K562 (cell line): ENCODE data around the gene SPEG. TPM values are rescaled to one million over a fixed set of nuclear protein-coding genes. Genes with fewer than 3 reads are reported as not detected.

Experiments
- ATAC-seq: fragments of 200-7000 bp; cut with Tn5 transposase; 3 replicates; pipeline ENCODE4 v1.9.1; 2020; ENCODE audit warnings: moderate library complexity
- BruUV-seq: library from RNA; stranded (reverse); fragments of 400-500 nt; replicated peaks from 2 replicates; lab custom pipeline; 2021; lab: Mats Ljungman, UMichigan
- CTCF ChIA-PET: fragments of 300-600 bp; formaldehyde crosslinking; extraction: SDS; loops from one replicate; lab custom pipeline; 2021; ENCODE audit warnings: low intra/inter-chr PET ratio; lab: Yijun Ruan, JAX
- POLR2A ChIA-PET: fragments of 300-600, 350-650 bp; sonication (Branson Sonifier 250); formaldehyde crosslinking; extraction: SDS; loops from one replicate; lab custom pipeline; 2021; ENCODE audit warnings: antibody characterized with exemption, inconsistent platforms; lab: Yijun Ruan, JAX
- DNase-seq, 4 experiments: peaks; one replicate each; pipeline versions ENCODE4 v3.0.0 to v3.0.0-alpha.2; 2011 to 2018; ENCODE audit warnings: low spot score in 3 of 4, mixed read lengths in 3 of 4; ENCODE audit errors: extremely low read depth in 1 of 4
- FAIRE-seq: peaks from 2 replicates; lab custom pipeline; 2011; peaks lifted over from hg19 to GRCh38; lab: Jason Lieb, UNC
- H2AFZ ChIP-seq: 2 replicates; pipeline ENCODE4 v1.6.0; 2011; ENCODE audit warnings: low read depth, low read length, control low read depth, inconsistent platforms
- H3K27ac ChIP-seq: fragments of 200-600 bp; 3 replicates; pipeline ENCODE4 v1.8.0; 2011; ENCODE audit warnings: low read depth, mild to moderate bottlenecking, control low read depth, inconsistent platforms, low read length, moderate library complexity, mixed read lengths; ENCODE audit errors: extremely low read depth
- H3K27me3 ChIP-seq, 2 experiments: fragments of 300-600 bp in 1 of 2; 2 replicates in 1 of 2; 3 replicates in 1 of 2; pipeline versions ENCODE4 v1.6.0 to v1.8.0; 2011; ENCODE audit warnings: inconsistent platforms in 2 of 2, low read length in 2 of 2, mild to moderate bottlenecking in 1 of 2, mixed read lengths in 1 of 2, moderate library complexity in 1 of 2; ENCODE audit not compliant: control insufficient read depth in 2 of 2, insufficient read depth in 2 of 2
- H3K36me3 ChIP-seq: fragments of 300-600 bp; 3 replicates; pipeline ENCODE4 v1.8.0; 2011; ENCODE audit warnings: mild to moderate bottlenecking, low read length, inconsistent platforms; ENCODE audit not compliant: control insufficient read depth, insufficient read depth
- H3K4me1 ChIP-seq, 2 experiments: fragments of 200-600 bp in 1 of 2; replicated peaks in 1 of 2; 2 replicates in 1 of 2; 3 replicates in 1 of 2; pipeline versions ENCODE4 v1.5.1 to v1.8.0; 2011; ENCODE audit warnings: inconsistent platforms in 2 of 2, low read length in 2 of 2, mild to moderate bottlenecking in 1 of 2, mixed read lengths in 1 of 2, moderate library complexity in 1 of 2; ENCODE audit not compliant: control insufficient read depth in 2 of 2, insufficient read depth in 2 of 2
- H3K4me2 ChIP-seq: 2 replicates; pipeline ENCODE4 v1.6.1; 2011; ENCODE audit warnings: low read length, control low read depth, inconsistent platforms, mixed read lengths; ENCODE audit not compliant: insufficient read depth
- H3K4me3 ChIP-seq: fragments of 200-600 bp; sonication (generic), shearing (Covaris generic); 2 replicates; pipeline ENCODE4 v1.5.1; 2016; ENCODE audit warnings: control low read depth, inconsistent platforms
- H3K79me2 ChIP-seq: fragments of 200-600 bp; 3 replicates; pipeline ENCODE4 v1.8.0; 2011; ENCODE audit warnings: low read length, inconsistent platforms; ENCODE audit not compliant: control insufficient read depth, insufficient read depth
- H3K9ac ChIP-seq, 2 experiments: 2 replicates each; pipeline versions ENCODE4 v1.6.0 to v1.6.1; 2011; ENCODE audit warnings: low read depth in 2 of 2, low read length in 2 of 2, control low read depth in 1 of 2, inconsistent platforms in 1 of 2, mild to moderate bottlenecking in 1 of 2, mixed read lengths in 1 of 2; ENCODE audit not compliant: insufficient read depth in 1 of 2
- H3K9me1 ChIP-seq: one replicate; pipeline ENCODE4 v1.6.0; 2011; ENCODE audit warnings: inconsistent platforms, mild to moderate bottlenecking, low read length, moderate library complexity; ENCODE audit not compliant: control insufficient read depth, insufficient read depth
- H3K9me3 ChIP-seq: replicated peaks from 2 replicates; pipeline ENCODE4 v1.5.1; 2011; ENCODE audit warnings: low read depth, low read length, inconsistent platforms; ENCODE audit not compliant: control insufficient read depth, insufficient read depth
- H4K20me1 ChIP-seq: replicated peaks from 2 replicates; pipeline ENCODE4 v1.6.1; 2011; ENCODE audit warnings: low read length, inconsistent platforms, mixed read lengths; ENCODE audit not compliant: control insufficient read depth, insufficient read depth
- ARID1B ChIP-seq: fragments of 450-650 bp; IDR thresholded peaks from 2 replicates; pipeline ENCODE4 v1.6.1; 2016; ENCODE audit warnings: antibody characterized with exemption, mild to moderate bottlenecking, inconsistent platforms
- BACH1 ChIP-seq: fragments of 200-800 bp; sonication (Bioruptor generic); IDR thresholded peaks from 2 replicates; pipeline ENCODE4 v1.6.1; 2016; ENCODE audit warnings: missing genetic modification characterization, missing compliant biosample characterization
- BRD4 ChIP-seq: fragments of 200-600 bp; sonication (generic); IDR thresholded peaks from 2 replicates; pipeline ENCODE4 v1.6.1; 2017; ENCODE audit warnings: inconsistent platforms
- CBX8 ChIP-seq: fragments of 200-600 bp; sonication (generic); IDR thresholded peaks from 2 replicates; pipeline ENCODE4 v1.6.1; 2012; ENCODE audit warnings: borderline replicate concordance, mixed run types, low read depth, mild to moderate bottlenecking, moderate library complexity, mixed read lengths, low read length, control low read depth, inconsistent platforms; ENCODE audit not compliant: poor library complexity, severe bottlenecking; ENCODE audit errors: extremely low read depth
- CCAR2 ChIP-seq: fragments of 200-400 bp; formaldehyde crosslinking; IDR thresholded peaks from 2 replicates; pipeline ENCODE4 v1.6.1; 2017; ENCODE audit warnings: mild to moderate bottlenecking, low read depth, low read length
- ETS2 ChIP-seq: IDR thresholded peaks from 2 replicates; pipeline ENCODE4 v1.6.1; 2016; ENCODE audit warnings: borderline replicate concordance, missing genetic modification characterization, mild to moderate bottlenecking, moderate library complexity, missing compliant biosample characterization; ENCODE audit not compliant: poor library complexity, severe bottlenecking
- FOXP1 ChIP-seq: sonication (generic); formaldehyde crosslinking; IDR thresholded peaks from 2 replicates; pipeline ENCODE4 v1.8.0; 2022; ENCODE audit warnings: mild to moderate bottlenecking, missing genetic modification reagents
- HMGXB4 ChIP-seq: sonication (generic); formaldehyde crosslinking; IDR thresholded peaks from 2 replicates; pipeline ENCODE4 v1.8.1; 2023; ENCODE audit warnings: mild to moderate bottlenecking, missing genetic modification reagents
- KAT2B ChIP-seq: IDR thresholded peaks from one replicate; pipeline ENCODE4 v1.6.1; 2012; ENCODE audit warnings: low read depth, mild to moderate bottlenecking, control low read depth, inconsistent platforms, low read length, moderate library complexity
- KDM4B ChIP-seq, 2 experiments: fragments of 450-650 bp in 1 of 2; sonication (generic) in 1 of 2; IDR thresholded peaks; 2 replicates each; pipeline ENCODE4 v1.6.1; 2016 to 2017; ENCODE audit warnings: borderline replicate concordance in 2 of 2, antibody characterized with exemption in 1 of 2, low read depth in 1 of 2, mild to moderate bottlenecking in 1 of 2
- MTA3 ChIP-seq: fragments of 450-650 bp; formaldehyde crosslinking; IDR thresholded peaks from 2 replicates; pipeline ENCODE4 v1.6.1; 2017; ENCODE audit warnings: mild to moderate bottlenecking, borderline replicate concordance
- PHF8 ChIP-seq: fragments of 200-600 bp; sonication (generic); IDR thresholded peaks from 2 replicates; pipeline ENCODE4 v1.6.1; 2012; ENCODE audit warnings: mixed run types, mild to moderate bottlenecking, inconsistent platforms, low read length, moderate library complexity, borderline replicate concordance
- PTBP1 ChIP-seq: fragments of 200-400 bp; formaldehyde crosslinking; IDR thresholded peaks from 2 replicates; pipeline ENCODE4 v1.6.1; 2017; ENCODE audit warnings: low read depth, low read length
- SMAD1 ChIP-seq: fragments of 150-350 bp; IDR thresholded peaks from 2 replicates; pipeline ENCODE4 v1.6.1; 2014; ENCODE audit warnings: low read length, low read depth; ENCODE audit not compliant: partially characterized antibody
- ZNF347 ChIP-seq: fragments of 450-650 bp; formaldehyde crosslinking; IDR thresholded peaks from 2 replicates; pipeline ENCODE4 v1.4.0; 2020; ENCODE audit warnings: low read depth, mild to moderate bottlenecking, moderate library complexity
- ZNF584 ChIP-seq: fragments of 200-800 bp; sonication (Bioruptor generic); IDR thresholded peaks from 2 replicates; pipeline ENCODE4 v1.6.1; 2016; ENCODE audit warnings: low read depth, mild to moderate bottlenecking, missing genetic modification characterization, missing compliant biosample characterization
- WGBS: fragments of 100-300 bp; shearing (Covaris generic); methylation state at CpG from one replicate; pipeline ENCODE4 v1.1.6; 2016; ENCODE audit warnings: low coverage, mixed read lengths; ENCODE audit not compliant: insufficient coverage; ENCODE audit errors: missing lambda C conversion rate; 5-methylcytosine and 5-hydroxymethylcytosine counted together
- in situ Hi-C: fragments of 300-500 bp; cut with MboI; formaldehyde crosslinking; loops from 4 replicates; pipeline ENCODE4 v1.15.0; 2018; ENCODE audit warnings: inconsistent platforms, mixed read lengths
- intact Hi-C: fragments of 100-400 bp; cut with micrococcal nuclease; formaldehyde crosslinking; loops from 2 replicates; pipeline ENCODE4 v1.14.2; 2022
- polyA plus RNA-seq, 8 experiments: library from polyadenylated mRNA; depleted of rRNA in 4 of 8; stranded (reverse) in 5 of 8; unstranded in 3 of 8; fragments of >200 nt; fragmentation: Nextera tagmentation in 2 of 8; fragmentation: Illumina TruSeq in 1 of 8; extraction: Ambion mirVana in 2 of 8; extraction: Trizol in 1 of 8; gene quantifications; 2 replicates each; pipeline versions ENCODE4 v1.2.1 to v1.2.3, GENCODE V29; 2011 to 2014; ENCODE audit warnings: inconsistent platforms in 1 of 8, missing spikeins in 1 of 8
- total RNA-seq, 7 experiments: library from RNA; depleted of rRNA in 6 of 7; stranded (reverse); fragments of >200 nt in 6 of 7; fragmentation: Illumina TruSeq in 2 of 7; extraction: Trizol in 2 of 7; gene quantifications; 2 replicates each; pipeline versions ENCODE4 v1.2.1 to v1.2.3, GENCODE V29; 2011 to 2021; ENCODE audit warnings: low replicate concordance in 1 of 7
- TF ChIP-seq, protein P1 (sequence below), 2 experiments: fragments of 250-450 bp in 1 of 2; fragments of 450-650 bp in 1 of 2; sonication (Bioruptor Pico) in 1 of 2; IDR thresholded peaks; 2 replicates each; pipeline versions ENCODE4 v1.6.1 to v1.8.0; 2016 to 2021; ENCODE audit warnings: mild to moderate bottlenecking in 2 of 2, moderate library complexity in 2 of 2, missing compliant biosample characterization in 1 of 2, missing genetic modification characterization in 1 of 2

The SPEG gene
- total and polyA plus RNA-seq, 9 of the 15 experiments (the other 6 are each of a cell fraction or from before 2014, with no cell fraction given) = 0.49 to 8.7 (median 3.0) TPM

DNA sequence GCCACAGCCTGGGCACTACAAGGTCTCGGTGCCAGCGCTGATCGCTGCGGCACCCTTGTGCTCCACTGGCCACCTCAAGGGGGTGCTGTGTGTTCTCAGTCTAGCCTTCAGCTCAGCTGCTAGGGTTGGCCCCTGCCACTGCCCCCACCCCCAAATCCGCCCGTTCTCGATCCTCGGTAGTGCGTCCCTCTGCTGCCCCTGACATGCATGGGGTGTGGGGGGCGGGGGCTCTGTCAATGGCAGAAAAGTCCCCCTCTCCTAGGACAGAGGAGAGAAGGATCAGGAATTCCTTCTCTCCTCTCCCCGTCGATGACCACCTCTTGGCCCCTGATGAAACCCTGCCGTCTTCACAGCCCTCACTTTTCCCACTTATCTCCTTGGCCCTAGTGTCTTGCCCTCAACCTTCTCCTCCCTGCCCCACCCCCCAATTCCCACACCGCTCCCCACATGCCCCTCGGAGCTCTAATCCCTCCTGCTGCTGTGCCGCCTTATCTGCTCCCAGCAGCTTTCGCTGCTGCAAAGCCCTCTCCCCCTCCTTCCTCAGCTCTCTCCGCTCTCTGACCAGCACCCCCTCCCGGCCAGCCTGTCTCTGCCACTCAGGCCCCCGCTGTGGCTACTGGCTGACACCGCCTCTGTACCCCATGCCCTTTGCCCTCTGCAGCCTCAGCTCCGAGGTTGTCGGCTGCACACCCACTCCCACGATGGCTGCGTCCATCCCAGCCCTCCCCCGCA, 75.3 kb downstream of the SPEG start:
- H4K20me1 ChIP-seq = no peaks in the 10 kb centered on the region
- peaks cover 27% of the 10 kb centered on the region; the same call in 1 of the 3 replicates for H3K36me3 ChIP-seq
- no peak overlapping the region for H3K4me3 ChIP-seq
- FAIRE-seq (peak; percentile 96), DNase-seq (peak; percentile 83 to 95 (median 88)), ATAC-seq (peak; percentile 71)
- peaks cover 68 to 98% of the 10 kb centered on the region in 2 experiments for H3K4me1 ChIP-seq
- ChIA-PET CTCF (interaction anchor here (0.7 to 1.4 kb wide), 4 partner anchors 14 to 107 kb away, joined by 3 to 8 read pairs (median 4); a partner anchor contains a TSS), POLR2A (interaction anchor here (0.6 to 3.4 kb wide), 4 partner anchors 10 to 18 kb away, joined by 3 to 37 read pairs (median 3); partner anchors contain the start of gene GMPPA)
- peak overlapping the region; percentile 63 to 78 for H3K9ac ChIP-seq
- peak overlapping the region; percentile 78 for H3K4me2 ChIP-seq
- no peaks in the 10 kb centered on the region for H3K9me3 ChIP-seq
- H2AFZ ChIP-seq = peak overlapping the region; percentile 38; the same call in 1 of the 2 replicates
- 0% methylated on average over 9 of the region's 26 CpGs for WGBS
- H3K9me1 ChIP-seq = no peaks in the 10 kb centered on the region
- BruUV-seq = no TSS peak
- intact Hi-C loops (loop anchor here (1.0 kb wide), 3 partner anchors 11 to 16 kb away; partner anchors contain the start of gene GMPPA), in situ Hi-C loops (no loop called here)
- H3K79me2 ChIP-seq = peaks cover 7% of the 10 kb centered on the region
- peak overlapping the region; percentile 89 for H3K27ac ChIP-seq
- H3K27me3 ChIP-seq = no peaks in the 10 kb centered on the region
- TF ChIP-seq BACH1 (tag) (no peak), ZNF347 (CRISPR knock-in tag) (no peak), BRD4 (no peak), ZNF584 (CRISPR knock-in tag) (0 out of 2 replicates have a peak, but pooled peaks have one; percentile 4), MTA3 (0 out of 2 replicates have a peak, but pooled peaks have one; percentile 67), CCAR2 (0 out of 2 replicates have a peak, but pooled peaks have one; percentile 38), SMAD1 (peak; percentile 65), KAT2B (no peak), CBX8 (no peak), ARID1B (peak; percentile 99), FOXP1 (peak; percentile 72; the same call in 1 of the 2 replicates), KDM4B (IDR thresholded peaks at IDR 0.05; ENCODE audit: borderline replicate concordance in 2 of 2, low read depth in 1 of 2) (peak in 1 of 2 experiments; percentile 83; a peak in 2 of 4 replicates), HMGXB4 (CRISPR knock-in tag) (no peak), ETS2 (tag) (no peak), PHF8 (no peak), PTBP1 (no peak)
- TF ChIP-seq, protein P1, sequence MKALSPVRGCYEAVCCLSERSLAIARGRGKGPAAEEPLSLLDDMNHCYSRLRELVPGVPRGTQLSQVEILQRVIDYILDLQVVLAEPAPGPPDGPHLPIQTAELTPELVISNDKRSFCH (CRISPR knock-in tag; IDR thresholded peaks at IDR 0.05) = no peak
- TF ChIP-seq, protein P1 (tag; IDR thresholded peaks at IDR 0.05) = no peak
